Left renal pelvis (tissue), 4 donors: ENCODE results near the gene SFN. TPM values are rescaled to one million over a fixed set of nuclear protein-coding genes. Genes with fewer than 3 reads are reported as not detected.
"Not testable (repeated sequence)": the region's sequence is repeated elsewhere in the genome, so short reads cannot be mapped to it uniquely, and the experiment has no call there.

Experiments
- DNase-seq, 4 donors: peaks; one replicate each; pipeline ENCODE4 v3.0.0-alpha.2; 2013; ENCODE audit warnings: low read depth in 4 of 4, low spot score in 3 of 4
- polyA plus RNA-seq, 4 donors: library from polyadenylated mRNA; unstranded; fragments of 120-200 nt; gene quantifications; one replicate each; pipeline ENCODE4 v1.2.1, GENCODE V29; 2013; ENCODE audit not compliant: insufficient read length in 4 of 4

SFN gene
- under 1 TPM; 0.49 to 1.00 (median 0.70) TPM for polyA plus RNA-seq

DNA sequence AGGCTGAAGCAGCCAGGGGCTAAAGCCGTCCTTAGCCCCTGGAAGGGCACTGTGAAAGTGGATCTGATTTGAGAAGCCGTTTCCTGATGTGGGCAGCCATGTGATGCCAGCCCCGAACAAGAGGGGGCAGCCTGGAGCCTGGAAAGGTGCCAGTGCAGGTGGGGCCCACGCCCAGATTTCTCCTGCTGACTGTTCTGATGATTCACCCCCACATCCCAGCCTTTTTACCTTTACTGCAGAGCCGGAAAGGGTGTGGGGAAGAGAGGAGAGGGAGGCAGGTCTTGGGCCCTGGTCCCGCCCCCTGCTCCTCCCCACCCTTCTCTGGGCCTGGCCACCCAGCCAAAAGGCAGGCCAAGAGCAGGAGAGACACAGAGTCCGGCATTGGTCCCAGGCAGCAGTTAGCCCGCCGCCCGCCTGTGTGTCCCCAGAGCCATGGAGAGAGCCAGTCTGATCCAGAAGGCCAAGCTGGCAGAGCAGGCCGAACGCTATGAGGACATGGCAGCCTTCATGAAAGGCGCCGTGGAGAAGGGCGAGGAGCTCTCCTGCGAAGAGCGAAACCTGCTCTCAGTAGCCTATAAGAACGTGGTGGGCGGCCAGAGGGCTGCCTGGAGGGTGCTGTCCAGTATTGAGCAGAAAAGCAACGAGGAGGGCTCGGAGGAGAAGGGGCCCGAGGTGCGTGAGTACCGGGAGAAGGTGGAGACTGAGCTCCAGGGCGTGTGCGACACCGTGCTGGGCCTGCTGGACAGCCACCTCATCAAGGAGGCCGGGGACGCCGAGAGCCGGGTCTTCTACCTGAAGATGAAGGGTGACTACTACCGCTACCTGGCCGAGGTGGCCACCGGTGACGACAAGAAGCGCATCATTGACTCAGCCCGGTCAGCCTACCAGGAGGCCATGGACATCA is at the start of gene SFN:
SFN (plus strand) TSS at position 369 of the 904 bp plus-strand sequence; CDS start at position 433, 64 bp downstream.
- DNase-seq: no peak

DNA sequence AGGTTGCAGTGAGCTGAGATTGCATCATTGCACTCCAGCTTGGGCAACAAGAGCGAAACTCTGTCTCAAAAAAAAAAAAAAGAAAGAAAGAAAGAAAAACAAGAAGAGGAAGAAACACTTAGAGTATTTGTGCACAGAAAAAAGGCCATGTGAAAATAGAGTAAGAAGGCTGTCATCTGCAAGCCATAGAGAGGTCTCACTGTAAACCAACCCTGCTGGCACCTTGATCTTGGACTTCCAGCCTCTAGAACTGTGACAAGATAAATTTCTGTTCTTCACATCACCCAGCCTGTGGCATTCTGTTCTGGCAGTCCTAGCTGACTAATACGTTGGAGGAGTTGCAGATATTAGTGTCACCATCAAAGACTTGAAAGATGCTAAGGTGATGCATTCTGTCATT is 48.6 kb upstream of the SFN start:
- no peak for DNase-seq

DNA sequence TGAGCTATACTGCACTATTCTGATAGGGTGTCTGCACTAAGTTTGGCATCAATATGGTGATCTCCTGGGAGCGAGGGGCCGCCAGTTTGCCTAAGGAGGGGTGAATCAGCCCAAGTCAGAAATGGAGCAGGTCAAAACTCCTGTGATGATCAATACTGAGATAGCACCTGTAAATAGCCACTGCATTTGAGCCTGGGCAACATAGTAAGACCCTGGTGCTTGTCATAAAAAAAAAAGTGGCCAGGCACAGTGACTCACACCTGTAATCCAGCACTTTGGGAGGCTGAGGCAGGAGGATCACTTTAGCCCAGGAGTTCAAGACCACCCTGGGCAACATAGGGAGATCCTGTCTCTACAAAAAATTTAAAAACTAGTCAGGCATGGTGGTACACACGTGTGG is 48.1 kb upstream of the SFN start:
- DNase-seq: no peak

DNA sequence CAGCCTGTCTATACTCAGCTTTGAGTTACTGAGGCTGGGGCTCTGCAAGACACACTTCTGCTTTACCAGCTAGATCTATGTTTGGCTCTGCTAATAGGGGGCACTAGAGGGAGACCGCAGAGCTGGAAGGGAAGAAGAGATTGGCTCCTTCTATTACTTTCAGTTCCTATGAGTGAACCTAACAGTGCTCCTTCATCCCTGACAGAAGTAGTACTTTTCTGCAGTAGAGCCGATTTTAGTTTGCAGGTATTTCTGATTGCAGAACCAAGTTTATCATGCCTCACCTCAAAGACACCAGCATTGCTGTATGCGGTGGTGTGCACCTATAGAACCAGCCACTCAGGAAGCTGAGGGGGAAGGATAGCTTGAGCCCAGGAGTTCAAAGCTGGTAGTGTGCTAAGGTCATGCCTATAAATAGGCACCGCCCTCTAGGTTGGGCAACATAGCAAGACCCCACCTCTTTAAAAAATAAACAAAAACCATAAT is 42.1 kb upstream of the SFN start:
- no peak for DNase-seq

DNA sequence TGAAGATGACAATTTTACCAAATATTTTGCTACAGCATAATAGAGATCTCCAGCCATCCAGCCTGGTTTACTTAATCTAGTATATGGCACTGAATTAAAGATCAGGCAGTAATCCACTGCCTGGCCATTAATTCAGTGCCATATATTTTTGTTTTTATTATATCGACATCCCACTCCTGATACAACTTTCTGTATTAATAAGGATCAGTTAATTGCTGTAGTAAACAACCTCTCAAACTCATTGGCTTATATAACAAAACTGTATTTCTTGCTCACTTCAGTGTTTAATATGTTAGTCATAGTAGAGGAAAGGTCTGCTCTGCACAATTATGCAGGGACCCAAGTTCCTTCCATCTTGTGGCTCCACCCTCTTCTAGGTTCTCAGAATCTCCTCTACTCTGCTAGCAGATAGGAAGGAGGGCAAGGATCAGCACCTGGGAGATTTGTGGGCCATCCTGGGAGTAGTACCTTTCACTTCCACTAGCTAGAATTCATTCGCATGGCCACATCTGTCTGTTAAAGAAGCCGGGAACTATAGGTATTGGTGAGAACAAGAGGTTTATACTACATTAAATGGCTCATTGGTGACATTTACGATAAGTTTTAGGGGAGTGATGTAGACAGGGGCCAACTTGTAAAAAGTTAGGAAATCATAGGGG is 40.1 kb upstream of the SFN start:
- DNase-seq: no peak

DNA sequence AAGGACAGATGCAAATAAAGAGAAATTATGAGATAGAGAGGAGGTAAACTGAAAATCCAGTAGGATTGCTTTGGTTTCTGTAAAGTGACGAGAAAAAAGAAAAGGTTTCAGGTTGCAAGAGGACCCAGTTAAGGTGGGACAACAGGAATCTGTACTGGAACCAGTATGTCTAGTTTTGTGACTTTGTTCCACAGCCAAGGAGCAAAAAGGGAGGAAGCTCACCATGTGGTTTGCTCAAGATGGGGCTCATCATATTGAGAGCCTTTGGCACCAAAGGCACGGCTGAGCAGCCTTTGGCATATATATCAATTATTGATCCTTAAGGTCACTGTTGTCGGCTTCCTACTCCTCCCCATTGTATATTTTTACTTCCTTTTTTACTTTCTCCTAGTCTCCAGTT is 38.2 kb upstream of the SFN start:
- no peak for DNase-seq

DNA sequence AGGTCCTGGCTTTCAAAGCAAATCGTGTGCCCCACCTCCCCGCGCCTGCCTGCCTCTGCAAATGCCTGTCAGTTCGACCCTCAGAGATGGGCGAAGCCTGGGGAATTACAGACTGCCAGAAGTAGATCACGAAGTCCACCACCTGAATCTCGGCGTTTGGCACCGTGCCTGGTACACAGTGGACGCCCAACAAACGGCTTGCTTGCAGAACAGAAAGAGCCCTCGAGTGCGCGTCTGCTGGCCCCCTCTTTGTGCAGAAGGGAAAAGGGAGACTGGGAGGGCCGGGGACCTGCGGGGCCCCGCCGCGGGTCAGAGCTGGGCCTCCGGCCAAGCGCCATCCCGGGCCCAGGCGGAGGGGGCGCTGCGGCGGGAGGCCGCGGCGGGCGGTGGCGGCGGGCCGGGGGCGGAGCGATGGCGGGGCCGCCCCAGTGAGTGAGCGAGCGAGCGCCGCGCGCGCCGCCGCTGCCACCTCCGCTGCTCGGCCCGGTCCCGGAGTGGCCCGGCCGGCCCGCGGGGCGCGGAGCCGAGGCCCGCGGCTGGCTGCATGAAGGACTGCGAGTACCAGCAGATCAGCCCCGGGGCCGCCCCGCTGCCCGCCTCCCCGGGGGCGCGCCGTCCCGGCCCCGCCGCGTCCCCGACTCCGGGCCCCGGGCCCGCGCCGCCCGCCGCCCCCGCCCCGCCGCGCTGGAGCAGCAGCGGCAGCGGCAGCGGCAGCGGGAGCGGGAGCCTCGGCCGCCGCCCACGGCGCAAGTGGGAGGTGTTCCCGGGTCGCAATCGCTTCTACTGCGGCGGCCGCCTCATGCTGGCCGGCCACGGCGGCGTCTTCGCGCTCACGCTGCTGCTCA is 36.5 kb upstream of the SFN start, which contains the start of gene ZDHHC18:
ZDHHC18 (plus strand) TSS at position 428 of the 845 bp plus-strand sequence; CDS start at position 545, 117 bp downstream.
- DNase-seq: peak; percentile 29 to 56 (median 46)

DNA sequence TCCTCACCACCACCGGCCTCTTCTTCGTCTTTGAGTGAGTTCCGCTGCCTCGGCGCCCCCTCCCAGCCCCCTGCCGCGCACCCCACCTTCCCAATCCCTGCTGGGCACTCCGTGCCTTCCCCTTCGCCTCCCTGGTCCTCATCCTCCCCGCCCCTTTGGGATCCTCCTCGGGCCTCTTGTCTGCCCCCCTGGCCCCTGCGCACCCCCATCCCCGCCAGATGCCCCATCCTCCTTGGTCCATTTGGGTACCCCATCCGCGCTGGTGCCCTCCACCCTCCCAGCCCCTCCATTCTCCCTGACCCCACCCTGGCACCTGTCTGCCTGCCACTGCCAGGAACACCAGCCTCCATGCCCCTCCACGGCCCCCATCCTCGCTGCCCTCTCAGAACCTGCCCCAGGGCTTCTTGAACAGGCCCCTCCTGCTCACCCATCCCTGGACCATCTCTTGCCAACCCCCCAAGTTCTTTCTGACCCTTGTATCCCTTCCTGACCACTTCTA is 35.8 kb upstream of the SFN start:
- no peak for DNase-seq

DNA sequence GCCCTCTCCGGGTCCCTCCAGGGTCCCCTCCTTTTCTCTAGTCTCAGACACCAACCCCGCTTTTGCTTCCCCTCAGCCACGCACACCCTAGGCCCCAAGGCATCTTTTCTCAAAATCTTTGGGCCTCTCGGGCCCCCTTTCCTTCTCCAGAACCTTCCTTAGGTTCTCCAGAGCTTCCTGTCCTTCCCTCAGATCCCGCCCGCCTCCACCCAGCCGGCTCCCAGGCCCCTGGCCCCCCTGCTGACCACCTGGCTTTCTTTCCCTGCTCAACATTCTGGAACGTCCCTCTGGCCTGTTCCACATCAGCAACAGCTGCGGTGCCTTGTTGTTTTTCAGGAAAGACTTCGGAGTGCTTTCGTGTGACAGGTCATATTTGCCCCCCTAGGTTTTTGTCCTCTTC is 35.3 kb upstream of the SFN start:
- DNase-seq: no peak

DNA sequence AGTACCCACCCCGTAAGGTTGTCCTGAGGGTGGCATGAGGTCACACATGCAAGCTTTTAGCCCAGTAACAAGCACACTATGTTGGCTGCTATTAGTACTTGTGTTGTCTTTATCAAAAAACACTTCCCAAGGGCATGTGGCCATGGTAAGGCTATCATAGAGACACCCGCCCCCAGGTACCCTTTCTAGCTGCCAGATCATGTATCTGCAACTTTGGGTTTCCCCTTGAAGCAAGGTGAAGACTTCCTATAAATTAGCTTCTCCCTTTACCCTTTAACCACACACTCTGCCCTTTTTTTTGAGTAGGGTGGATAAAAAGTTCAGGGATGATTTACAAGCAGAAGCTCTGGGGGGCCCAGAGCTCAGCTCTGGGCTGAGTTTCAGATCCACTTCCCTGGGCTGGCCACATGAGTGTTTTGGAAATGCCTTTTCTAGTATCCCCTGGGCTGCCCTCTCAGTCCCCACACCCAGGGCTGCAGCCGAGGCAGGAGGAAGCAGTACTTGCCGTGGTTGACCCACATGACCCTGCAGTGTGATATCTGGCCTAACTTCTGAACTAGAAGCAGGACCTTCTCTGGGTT is 34.4 kb upstream of the SFN start:
- no peak for DNase-seq

DNA sequence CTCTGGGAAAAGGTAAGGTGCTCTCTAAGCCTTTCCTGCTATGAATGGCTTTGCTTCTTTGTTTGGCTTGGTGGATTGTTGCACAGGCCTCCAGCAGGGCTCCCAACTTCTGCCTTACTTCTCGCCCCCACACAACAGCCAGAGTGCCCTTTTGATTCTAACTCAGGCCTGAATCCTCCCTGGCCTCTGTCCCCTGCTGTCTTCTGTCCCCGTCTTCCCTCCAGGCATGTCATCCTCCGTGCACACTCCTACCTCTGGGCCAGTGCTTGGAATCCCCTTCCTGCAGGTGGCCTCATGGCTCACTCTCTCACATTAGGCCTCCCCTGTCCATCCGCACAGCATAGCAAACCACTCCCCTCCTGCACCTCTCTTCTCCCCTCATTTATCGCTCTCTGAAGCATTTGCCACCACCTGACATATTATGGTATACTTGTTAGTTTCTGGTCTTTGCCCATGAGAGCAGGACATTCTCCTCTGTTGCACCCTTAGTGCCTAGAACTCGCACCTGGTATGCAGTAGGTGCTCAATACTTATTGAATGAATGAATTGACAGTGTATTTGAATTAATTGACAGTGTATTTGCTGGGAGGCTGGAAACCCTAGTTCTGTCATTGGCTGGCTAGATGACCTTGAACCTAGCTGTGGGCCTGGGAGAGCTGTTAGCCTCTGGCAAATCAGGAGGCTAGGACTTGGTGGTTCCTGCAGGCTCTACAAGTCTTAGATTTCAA is 33.6 kb upstream of the SFN start:
- DNase-seq: no peak

DNA sequence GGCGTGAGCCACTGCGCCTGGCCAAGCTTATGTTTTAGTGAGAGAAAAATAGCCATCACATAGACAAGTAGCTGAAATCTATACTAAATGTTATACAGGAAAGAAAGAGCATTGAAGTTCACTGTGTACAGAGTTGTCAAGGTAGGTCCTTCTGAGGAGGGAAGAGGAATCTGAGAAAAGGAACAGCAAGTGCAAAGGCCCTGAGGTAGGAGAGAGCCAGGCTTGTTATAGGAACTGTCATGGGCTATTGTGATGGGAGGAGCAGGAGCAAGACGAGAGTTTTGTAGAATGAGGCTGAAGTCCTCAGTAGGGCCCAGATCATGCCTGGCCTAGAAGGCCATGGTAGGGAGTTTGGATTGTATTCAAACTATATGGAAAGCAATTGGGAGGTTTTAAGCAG is 31.9 kb upstream of the SFN start:
- DNase-seq: no peak

DNA sequence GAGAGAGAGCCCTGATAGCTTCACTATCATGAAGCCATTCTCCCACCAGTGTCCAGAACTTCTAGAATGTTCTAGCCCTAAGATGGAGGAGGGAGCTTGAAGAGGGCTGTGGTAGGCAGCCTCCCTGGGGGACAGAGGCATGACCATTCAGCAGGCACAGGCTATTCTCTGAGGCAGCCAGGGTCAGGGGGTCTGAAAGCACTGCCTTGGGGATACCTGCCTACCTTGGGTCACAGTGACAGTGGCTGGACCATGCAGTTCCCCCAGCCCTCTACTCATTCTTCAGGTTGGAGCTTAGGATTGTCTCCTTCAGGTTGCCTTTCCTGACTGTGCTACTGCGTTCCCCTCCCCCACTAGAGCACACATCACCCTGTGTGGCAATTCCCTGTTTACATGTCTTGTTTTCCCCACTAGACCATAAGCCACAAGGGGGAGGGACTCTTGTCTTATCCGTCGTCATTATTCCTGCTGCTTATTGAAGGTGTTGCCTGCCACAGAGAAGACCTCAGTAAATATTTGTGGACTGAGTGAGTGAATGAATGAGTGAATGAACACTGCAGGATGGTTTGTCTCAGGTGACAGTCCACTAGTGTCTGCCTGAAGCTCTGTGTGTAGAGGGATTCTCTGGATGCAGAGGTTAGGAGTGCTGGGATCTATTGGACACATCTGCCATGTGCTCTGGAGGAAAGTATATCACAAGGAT is 31.3 kb upstream of the SFN start:
- DNase-seq: no peak

DNA sequence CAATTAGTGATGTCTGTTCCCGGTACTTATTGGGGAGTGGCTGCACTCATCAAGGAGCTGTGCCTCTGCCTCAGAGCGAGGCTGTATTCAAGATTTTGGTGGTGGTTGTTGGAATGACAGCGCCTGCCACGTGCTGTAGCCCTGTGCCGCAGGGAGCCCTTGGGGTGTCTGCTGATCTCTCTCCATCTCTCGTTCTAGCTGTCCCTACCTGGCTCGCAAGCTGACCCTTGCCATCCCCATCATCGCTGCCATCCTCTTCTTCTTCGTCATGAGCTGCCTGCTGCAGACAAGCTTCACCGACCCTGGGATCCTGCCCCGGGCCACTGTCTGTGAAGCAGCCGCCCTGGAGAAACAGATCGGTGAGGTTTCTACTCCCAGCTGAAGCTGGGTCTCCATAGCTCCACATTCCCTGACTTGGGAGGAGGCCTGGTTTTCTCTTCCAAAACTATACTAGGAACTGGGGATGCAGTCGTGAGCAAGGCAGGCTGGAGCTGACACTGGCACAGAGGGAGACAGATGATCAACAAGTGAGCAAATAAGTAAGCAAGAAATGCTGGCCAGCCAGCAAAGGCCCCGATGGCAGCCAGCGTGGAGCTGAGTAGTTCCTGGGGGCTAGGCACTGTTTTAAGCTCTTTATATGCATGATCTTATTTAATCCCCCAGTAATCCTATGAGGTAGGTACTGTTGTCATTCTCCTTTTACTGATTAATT is 30.5 kb upstream of the SFN start:
- no peak for DNase-seq

DNA sequence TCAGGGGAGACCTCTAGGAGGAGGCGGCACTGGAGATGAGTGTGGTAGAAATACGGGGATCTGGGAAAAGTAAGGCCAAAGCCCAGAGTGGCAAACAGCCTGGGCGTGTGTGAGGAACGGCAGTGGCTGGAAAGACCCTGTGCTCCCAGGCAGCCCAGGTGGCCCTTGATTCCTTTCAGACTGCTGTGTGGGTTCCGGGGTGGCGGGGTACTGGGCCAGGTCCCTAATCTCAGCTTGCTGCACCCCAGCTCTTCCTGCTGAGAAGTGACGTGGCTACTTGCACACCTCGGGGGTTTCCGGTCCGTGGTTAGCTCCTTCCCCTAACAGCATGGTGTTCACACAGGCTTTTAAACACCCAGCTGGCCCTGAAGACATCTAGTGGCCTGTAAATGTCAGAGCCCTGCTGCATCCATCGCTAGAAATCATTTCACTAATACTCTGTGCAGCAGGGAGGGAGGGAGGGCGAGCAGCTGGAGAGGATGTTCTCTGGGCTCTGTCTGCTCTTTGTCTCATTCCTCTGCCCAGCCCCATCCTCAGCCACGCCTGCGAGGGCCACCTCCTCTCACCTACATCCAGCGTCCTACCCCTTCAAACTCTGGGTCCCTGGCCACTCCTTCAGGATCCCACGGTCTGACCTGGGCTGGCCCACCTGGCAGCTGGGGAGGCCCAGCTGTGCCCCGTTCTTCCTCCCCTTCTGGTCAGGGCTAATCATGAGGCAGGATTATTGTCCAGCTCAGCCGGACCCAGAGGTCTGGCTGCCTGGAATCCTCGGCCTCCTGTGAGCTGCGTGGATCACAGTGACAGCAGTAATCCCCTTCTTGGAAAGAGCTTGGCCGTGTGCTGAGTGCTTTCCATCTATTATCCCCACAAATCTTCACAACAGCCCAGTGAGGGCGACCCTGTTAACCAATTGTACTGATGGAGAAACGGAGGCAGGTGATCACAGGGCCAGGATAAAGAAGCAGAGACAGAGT is 29.2 kb upstream of the SFN start:
- DNase-seq: no peak

DNA sequence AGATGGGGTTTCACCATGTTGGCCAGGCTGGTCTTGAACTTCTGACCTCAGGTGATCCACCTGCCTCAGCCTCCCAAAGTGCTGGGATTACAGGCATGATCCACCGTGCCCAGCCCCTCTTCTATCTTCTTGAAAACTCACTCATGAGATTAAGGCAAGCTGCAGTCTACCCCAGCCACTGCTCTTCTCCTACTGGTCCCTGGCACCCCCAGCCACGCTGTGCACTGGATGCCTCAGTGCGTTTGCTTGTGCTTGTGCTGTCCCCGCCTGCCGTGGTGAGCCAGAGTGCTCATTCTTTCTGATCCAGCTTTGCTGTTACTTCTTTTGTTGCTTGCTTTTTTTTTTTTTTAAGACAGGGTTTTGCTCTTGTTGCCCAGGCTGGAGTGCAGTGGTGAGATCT is 25.3 kb upstream of the SFN start:
- not testable (repeated sequence) for DNase-seq
